ENCODE results near the gene XYLT1.

The XYLT1 gene

GRCh38 chr16:17205279-17206211 lies 265.2 kb downstream of the XYLT1 start:
- H3K4me3 ChIP-seq (ENCODE audit: low read depth, low read length): no peak overlapping the region
- DNase-seq (ENCODE audit: low read depth): no peak
- TF ChIP-seq CTCF (IDR thresholded peaks at IDR 0.05; ENCODE audit: insufficient read depth, low read depth, low read length, missing control alignments): no peak

GRCh38 chr16:17204644-17205043 lies 266.1 kb downstream of the XYLT1 start:
- TF ChIP-seq CTCF (IDR thresholded peaks at IDR 0.05; ENCODE audit: insufficient read depth, low read depth, low read length, missing control alignments): no peak
- no peak for DNase-seq (ENCODE audit: low read depth)
- H3K4me3 ChIP-seq (ENCODE audit: low read depth, low read length): no peak overlapping the region

- no peak for TF ChIP-seq CTCF (IDR thresholded peaks at IDR 0.05; ENCODE audit: insufficient read depth, low read depth, low read length, missing control alignments)
- H3K4me3 ChIP-seq (ENCODE audit: low read depth, low read length): no peak overlapping the region
- DNase-seq (ENCODE audit: low read depth): no peak
These were observed 266.6 kb downstream of the XYLT1 start for GRCh38 chr16:17204206-17204605.

- no peak for DNase-seq (ENCODE audit: low read depth)
- H3K4me3 ChIP-seq (ENCODE audit: low read depth, low read length): no peak overlapping the region
- no peak for TF ChIP-seq CTCF (IDR thresholded peaks at IDR 0.05; ENCODE audit: insufficient read depth, low read depth, low read length, missing control alignments)
These were observed 267.3 kb downstream of the XYLT1 start for GRCh38 chr16:17203424-17203823.

- H3K4me3 ChIP-seq (ENCODE audit: low read depth, low read length): no peak overlapping the region
- no peak for TF ChIP-seq CTCF (IDR thresholded peaks at IDR 0.05; ENCODE audit: insufficient read depth, low read depth, low read length, missing control alignments)
- no peak for DNase-seq (ENCODE audit: low read depth)
These were observed 271.6 kb downstream of the XYLT1 start for GRCh38 chr16:17199135-17199534.

- DNase-seq (ENCODE audit: low read depth): no peak
- no peak overlapping the region for H3K4me3 ChIP-seq (ENCODE audit: low read depth, low read length)
- TF ChIP-seq CTCF (IDR thresholded peaks at IDR 0.05; ENCODE audit: insufficient read depth, low read depth, low read length, missing control alignments): no peak
These were observed 274.2 kb downstream of the XYLT1 start for GRCh38 chr16:17196526-17196925.

Measured in GM12865 (cell line).